ENCODE data around the gene MME.

Gene MME
- total RNA-seq: 0 to 0.04 (median 0) reads per million in 3 experiments

GRCh38 chr3:155079746-155080487, at the start of gene MME:
Gene MME (plus strand): TSS chr3:155080319. CDS start chr3:155084168, 3,849 bp downstream.
- DNase-seq: no peak

DNA sequence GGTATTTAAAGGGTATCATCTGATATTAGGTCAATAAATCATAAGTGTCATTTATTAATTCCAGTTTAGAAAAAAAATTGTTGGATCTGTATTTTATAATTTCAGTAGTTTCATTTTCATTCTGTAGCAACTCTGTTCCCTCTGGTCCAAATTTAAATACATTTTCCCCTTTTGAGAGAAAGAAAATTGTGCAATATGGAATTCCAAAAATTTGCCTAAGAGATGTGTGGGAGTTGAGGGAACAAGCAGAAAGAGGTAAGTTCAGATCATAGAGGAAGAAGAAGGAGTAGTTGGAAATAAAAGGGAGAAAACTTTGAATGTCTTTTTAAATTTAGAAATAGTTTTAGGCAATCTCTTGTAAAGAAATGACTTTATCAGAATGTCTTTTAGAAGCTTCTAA, 48.9 kb upstream of the MME start:
- no peak for DNase-seq

DNA sequence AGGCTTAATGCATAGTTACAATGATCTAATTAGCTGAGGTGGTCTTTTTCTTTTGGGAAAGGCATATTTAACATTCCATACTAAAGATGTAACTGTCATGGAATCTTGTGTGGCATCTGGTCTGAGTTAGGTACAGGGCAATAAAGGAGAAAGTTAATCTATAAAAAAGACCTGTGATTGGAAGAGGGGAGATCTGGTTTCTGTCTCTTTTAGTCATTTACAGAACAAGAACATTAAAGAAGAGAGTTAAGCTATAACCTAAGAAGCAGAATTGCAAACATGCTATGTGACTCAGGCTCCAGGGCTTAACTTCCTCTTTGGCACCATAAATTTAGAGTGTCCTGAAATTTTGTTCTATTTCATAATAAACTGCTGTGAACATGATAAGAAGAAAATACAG, 47.2 kb upstream of the MME start:
- DNase-seq: no peak

GRCh38 chr3:155034786-155035185, 45.3 kb upstream of the MME start:
- DNase-seq: no peak

DNA sequence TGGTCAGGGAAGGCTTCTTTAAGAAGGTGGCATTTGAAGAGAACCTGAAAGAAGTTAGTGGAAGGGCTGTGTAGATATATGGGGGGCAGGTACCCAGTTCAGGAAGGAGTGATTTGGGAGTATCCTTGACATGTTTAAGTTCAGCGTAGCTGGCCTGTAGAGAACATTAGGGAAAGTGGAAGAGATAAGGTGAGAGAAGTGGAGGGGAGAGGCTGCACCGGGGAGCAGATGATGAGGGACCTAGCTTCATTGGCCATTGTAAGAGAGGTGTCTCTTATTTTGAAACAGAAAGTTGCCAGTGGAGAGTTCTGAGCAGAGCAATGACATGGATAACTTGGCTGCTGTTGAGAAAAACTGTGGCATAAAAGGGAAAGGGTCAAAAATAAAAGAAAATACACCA, 44.6 kb upstream of the MME start:
- no peak for DNase-seq

GRCh38 chr3:155037508-155038202, 42.5 kb upstream of the MME start:
- no peak for DNase-seq

DNA sequence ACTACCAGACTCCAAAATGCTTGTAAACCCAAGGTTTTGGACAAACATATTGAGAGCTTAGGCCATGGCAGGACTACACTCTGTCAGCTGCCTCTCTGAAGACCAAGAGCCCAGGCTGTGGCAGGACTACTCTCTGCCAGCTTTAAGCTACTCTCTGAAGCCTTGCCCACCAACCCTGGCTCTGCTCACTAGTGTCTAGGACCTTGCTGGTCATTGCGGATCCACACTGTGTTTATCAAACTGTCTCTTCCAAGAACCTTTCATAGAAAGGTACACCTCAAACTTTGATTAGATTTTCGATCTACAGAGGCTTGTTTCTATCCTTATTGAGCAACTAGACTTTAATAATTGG, 41.9 kb upstream of the MME start:
- DNase-seq: no peak

GRCh38 chr3:155046935-155047334, 33.2 kb upstream of the MME start:
- no peak for DNase-seq

DNA sequence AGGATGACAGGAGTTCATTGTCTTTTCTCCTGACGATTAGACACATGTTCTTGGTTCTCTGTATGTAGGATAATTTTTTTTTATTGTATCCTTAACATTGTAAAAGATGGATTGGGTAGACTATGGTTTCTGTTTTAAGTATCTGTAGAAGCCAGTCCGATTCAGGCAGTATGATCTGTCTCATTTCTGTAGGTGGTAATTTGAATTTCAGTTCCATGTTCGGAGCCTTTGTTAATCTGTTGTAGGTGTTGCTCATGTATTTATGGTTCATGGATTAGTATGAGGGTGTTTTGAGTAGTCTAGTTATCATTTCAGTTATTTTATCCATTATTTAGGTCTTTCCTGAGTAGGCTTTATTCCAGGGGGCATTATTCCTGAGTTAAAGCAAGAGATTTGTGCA, 32.4 kb upstream of the MME start:
- no peak for DNase-seq

GRCh38 chr3:155049959-155050358, 30.2 kb upstream of the MME start:
- DNase-seq: no peak

- no peak for DNase-seq
Observed at GRCh38 chr3:155052470-155052869, 27.6 kb upstream of the MME start.

DNA sequence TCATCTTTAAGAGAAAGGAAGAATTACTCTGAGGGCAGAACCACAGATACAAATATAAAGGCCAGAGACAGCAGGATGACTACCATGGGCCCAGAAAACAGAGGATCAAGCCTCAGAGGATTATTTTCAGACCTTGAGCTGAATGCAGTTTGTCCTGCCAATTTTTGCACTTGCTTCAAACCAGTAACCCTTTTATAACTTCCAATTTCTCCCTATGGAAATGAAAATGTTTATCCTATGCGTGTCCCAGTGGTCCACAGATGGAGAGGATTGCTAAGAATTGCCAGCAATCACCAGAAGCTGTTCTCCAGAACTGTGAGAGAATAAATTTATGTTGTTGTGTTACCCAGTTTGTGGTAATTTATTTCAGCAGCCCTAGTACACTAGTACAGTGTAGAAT, 26.4 kb upstream of the MME start:
- DNase-seq: no peak

- DNase-seq: no peak
Observed at GRCh38 chr3:155064920-155065319, 15.2 kb upstream of the MME start.

GRCh38 chr3:155065537-155065936, 14.6 kb upstream of the MME start:
- DNase-seq: no peak

DNA sequence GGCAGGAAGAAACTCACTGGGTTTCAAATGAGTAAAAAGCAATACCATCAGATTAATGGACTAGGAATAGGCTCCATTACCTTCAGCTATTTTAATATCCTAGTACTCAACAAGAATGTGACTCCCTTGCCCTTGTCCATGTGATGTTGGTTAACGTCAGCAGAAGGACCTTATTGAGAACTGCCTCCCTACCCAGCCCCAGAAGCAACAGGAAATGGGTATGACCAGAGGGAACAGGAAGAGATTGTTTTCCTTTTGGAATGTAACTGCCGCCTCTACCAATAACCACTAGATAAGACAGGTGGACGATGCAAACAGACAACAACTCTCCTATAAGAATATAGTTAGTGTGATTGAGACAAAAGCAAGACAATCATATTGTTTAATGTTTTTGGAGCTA, 10.4 kb upstream of the MME start:
- DNase-seq: no peak

DNA sequence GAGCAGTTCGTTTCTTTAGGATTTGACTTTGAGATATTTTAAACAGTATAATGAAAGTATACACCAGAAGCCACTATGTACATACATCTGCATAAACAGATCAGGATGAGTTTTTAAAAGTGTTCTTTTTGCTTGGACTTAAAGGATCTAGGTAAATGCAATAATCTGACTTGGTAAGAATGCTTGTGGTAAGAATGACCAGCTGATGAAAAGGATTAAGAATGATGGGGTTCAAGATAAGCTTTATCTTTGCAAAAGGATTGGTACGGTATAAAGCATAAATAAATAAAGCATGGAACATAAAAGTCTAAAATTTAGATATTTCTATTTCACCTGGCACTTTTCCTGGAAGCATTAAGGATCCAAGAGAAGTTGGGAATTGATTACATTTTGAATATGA, 9.8 kb upstream of the MME start:
- DNase-seq: no peak

DNA sequence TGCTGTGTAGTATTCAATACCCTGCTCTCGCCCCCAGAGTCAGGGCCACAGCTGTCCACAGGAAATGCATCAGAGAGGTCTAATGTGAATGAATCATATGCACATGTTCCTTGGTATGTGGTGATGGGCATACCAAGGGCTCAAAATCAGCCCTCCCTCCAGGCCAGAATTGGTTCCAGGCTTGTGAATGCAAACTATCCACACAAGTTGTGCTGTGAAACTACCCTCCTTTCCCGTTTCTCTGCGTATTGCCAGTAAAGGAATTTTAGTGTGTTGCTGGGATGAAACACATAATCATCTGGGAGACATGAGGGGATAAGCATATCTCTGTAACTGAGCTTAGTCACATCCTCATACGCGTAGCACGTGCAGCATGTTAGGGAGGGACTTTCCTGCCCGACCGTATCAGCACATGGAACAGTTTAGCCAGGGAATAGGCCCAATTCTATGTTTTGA, 9.2 kb upstream of the MME start:
- no peak for DNase-seq

GRCh38 chr3:155075200-155075599, 4.9 kb upstream of the MME start:
- no peak for DNase-seq

DNA sequence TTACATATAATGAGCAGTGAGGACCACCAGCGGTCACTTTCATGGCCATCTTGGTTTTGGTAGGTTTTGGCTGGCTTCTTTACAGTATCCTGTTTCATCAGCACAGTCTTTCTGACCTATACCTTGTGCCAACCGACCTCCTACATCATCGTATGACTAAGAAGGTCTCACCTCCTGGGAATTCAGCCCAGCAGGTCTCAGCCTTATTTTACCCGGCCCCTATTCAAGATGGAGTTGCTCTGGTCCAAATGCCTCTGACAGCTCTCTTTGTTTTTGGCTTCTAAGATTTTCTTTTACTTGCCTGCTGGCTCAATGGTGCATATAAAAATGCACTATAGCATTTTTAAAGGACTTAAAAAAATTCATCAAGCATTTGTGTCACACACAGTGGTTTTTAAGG, 3.2 kb upstream of the MME start:
- no peak for DNase-seq

- DNase-seq: no peak
Observed at GRCh38 chr3:155078711-155079467, 1.2 kb upstream of the MME start.

- DNase-seq: no peak
Observed at GRCh38 chr3:155079468-155079745, 712 bp upstream of the MME start.

GRCh38 chr3:155080692-155081091, 573 bp downstream of the MME start:
- DNase-seq: no peak

DNA sequence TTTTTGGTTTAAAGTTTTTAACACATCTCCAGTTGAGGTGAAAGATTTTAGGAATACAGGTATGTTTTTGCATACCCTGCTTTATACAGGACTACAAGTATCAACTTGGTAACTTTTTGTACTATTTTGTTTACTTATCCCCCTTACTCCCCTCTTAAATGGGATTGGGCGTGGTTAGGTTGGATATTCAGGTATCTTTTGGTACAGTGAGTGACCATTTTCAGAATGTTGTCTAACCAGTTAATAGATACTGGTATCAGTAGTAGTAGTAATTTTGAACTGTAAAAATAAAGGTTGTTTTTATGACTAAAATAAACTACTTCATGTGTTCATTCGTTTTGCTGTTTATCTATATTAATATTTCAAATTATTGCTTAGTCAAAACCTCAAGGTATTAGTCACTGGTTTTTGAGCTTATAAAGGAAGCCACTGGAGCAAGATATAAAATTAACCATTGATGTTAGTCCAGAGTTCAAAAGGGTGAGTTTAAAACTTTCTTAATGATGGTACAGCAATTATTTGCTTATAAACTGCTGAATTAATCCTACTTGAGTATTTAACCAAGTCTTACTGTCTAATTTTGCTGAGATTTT, 3.3 kb downstream of the MME start:
- no peak for DNase-seq

DNA sequence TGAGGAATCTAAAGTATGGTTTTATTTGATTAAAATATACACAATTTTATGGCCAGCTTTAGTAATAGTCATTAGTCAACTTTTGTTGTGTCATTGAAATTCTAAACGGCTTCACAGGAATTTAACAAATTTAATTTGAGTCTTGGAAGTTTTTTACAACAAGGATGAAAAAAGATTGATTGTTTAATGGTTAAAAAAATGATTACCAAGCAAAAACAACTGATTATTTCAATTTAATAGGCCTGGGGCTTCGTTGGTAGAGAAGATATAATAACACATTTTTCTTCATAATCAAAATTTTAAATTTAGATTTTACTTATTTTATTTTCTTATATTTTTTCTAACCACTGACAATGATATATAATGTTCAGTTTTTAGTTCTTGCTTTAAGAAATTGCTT, 4.4 kb downstream of the MME start:
- DNase-seq: no peak

Data from central memory CD4-positive, alpha-beta T cell (primary cell).